Gastroesophageal sphincter (tissue), 4 donors: Measurements from ENCODE around the gene WHAMM. TPM values are rescaled to one million over a fixed set of nuclear protein-coding genes. Genes with fewer than 3 reads are reported as not detected.

ENCODE experiments used
- ATAC-seq: fragments of 150-250 bp; one replicate; pipeline ENCODE4 v1.9.1; 2016; ENCODE audit warnings: mild to moderate bottlenecking, moderate library complexity
- H3K27ac ChIP-seq, 4 donors: fragments of 200-600 bp; sonication (generic) in 3 of 4; 1 replicate in 3 of 4; 2 replicates in 1 of 4; pipeline ENCODE4 v1.5.1; 2016 to 2019
- H3K27me3 ChIP-seq: fragments of 200-600 bp; sonication (generic); one replicate; pipeline ENCODE4 v1.5.1; 2019
- H3K36me3 ChIP-seq, 2 donors: fragments of 200-600 bp; sonication (generic); one replicate each; pipeline ENCODE4 v1.5.1; 2019; ENCODE audit warnings: control low read depth in 1 of 2
- H3K4me1 ChIP-seq, 3 donors: fragments of 200-600 bp; sonication (generic); 1 replicate in 2 of 3; 2 replicates in 1 of 3; pipeline ENCODE4 v1.5.1; 2016 to 2019; ENCODE audit warnings: control low read depth in 2 of 3
- H3K4me3 ChIP-seq, 2 donors: fragments of 200-600 bp; sonication (generic); one replicate each; pipeline ENCODE4 v1.5.1; 2019; ENCODE audit warnings: mild to moderate bottlenecking in 1 of 2, moderate library complexity in 1 of 2
- H3K9me3 ChIP-seq, 3 donors: fragments of 200-600 bp; sonication (generic); one replicate each; pipeline ENCODE4 v1.5.1; 2017 to 2019; ENCODE audit warnings: control low read depth in 2 of 3
- CTCF ChIP-seq, 4 experiments: fragments of 200-600 bp in 2 of 4; fragments of 450-650 bp in 2 of 4; sonication (generic) in 1 of 4; IDR thresholded peaks; one replicate each; pipeline ENCODE4 v1.5.1; 2017 to 2019; ENCODE audit warnings: antibody characterized with exemption in 4 of 4, mild to moderate bottlenecking in 2 of 4, moderate library complexity in 2 of 4
- EP300 ChIP-seq: sonication (generic); formaldehyde crosslinking; IDR thresholded peaks from one replicate; pipeline ENCODE4 v1.6.1; 2017; ENCODE audit warnings: antibody characterized with exemption, mild to moderate bottlenecking
- POLR2A ChIP-seq, 2 donors: fragments of 450-650 bp; IDR thresholded peaks; one replicate each; pipeline ENCODE4 v1.6.1; 2017; ENCODE audit warnings: antibody characterized with exemption in 2 of 2, mild to moderate bottlenecking in 2 of 2, moderate library complexity in 1 of 2
- POLR2AphosphoS5 ChIP-seq: sonication (generic); formaldehyde crosslinking; IDR thresholded peaks from one replicate; pipeline ENCODE4 v1.6.1; 2017; ENCODE audit warnings: antibody characterized with exemption
- WGBS, 2 donors: methylation state at CpG; one replicate each; pipeline ENCODE4 v1.1.5; 2018; ENCODE audit warnings: low coverage in 1 of 2; 5-methylcytosine and 5-hydroxymethylcytosine counted together
- total RNA-seq, 4 donors: library from RNA; depleted of rRNA; stranded (reverse); fragments of >200 nt; gene quantifications; one replicate each; pipeline ENCODE4 v1.1.0, GENCODE V29; 2016

WHAMM gene
- total RNA-seq, 4 donors from 2014 or later = 9.2 to 16.0 (median 11.5) TPM

- Histone ChIP-seq H3K9me3 (peaks cover 0 to 11% (median 0%) of the 10 kb centered on the region in 3 donors), H3K27ac (no peak overlapping the region), H3K4me1 (no peaks in the 10 kb centered on the region), H3K36me3 (no peaks in the 10 kb centered on the region), H3K4me3 (no peak overlapping the region), H3K27me3 (no peaks in the 10 kb centered on the region)
- ATAC-seq = no peak
- WGBS, 2 donors = 75 to 76% methylated on average over 1 of the region's 1 CpG
- TF ChIP-seq CTCF (IDR thresholded peaks at IDR 0.05) (no peak), POLR2A (IDR thresholded peaks at IDR 0.05) (no peak), POLR2AphosphoS5 (no peak), EP300 (no peak)
These were observed 17.4 kb upstream of the WHAMM start for GRCh38 chr15:82792068-82792467.

GRCh38 chr15:82793737-82794136 is 15.7 kb upstream of the WHAMM start:
- H3K9me3 ChIP-seq = peaks cover 0 to 11% (median 0%) of the 10 kb centered on the region in 3 donors
- no peaks in the 10 kb centered on the region for H3K27me3 ChIP-seq
- H3K4me1 ChIP-seq = no peaks in the 10 kb centered on the region
- ATAC-seq = no peak
- no peaks in the 10 kb centered on the region for H3K36me3 ChIP-seq
- TF ChIP-seq EP300 (no peak), CTCF (IDR thresholded peaks at IDR 0.05) (no peak), POLR2A (IDR thresholded peaks at IDR 0.05) (no peak), POLR2AphosphoS5 (no peak)
- no peak overlapping the region for H3K27ac ChIP-seq
- no peak overlapping the region for H3K4me3 ChIP-seq

- ATAC-seq = no peak
- TF ChIP-seq POLR2A (IDR thresholded peaks at IDR 0.05) = no peak
- no peak for TF ChIP-seq POLR2AphosphoS5
- TF ChIP-seq EP300 = no peak
- no peak for TF ChIP-seq CTCF (IDR thresholded peaks at IDR 0.05)
- Histone ChIP-seq H3K27me3 (no peaks in the 10 kb centered on the region), H3K9me3 (peaks cover 0 to 11% (median 0%) of the 10 kb centered on the region in 3 donors), H3K36me3 (no peaks in the 10 kb centered on the region), H3K4me3 (no peak overlapping the region), H3K27ac (no peak overlapping the region), H3K4me1 (no peaks in the 10 kb centered on the region)
- WGBS, 2 donors = 65 to 80% methylated on average over 3 to 4 of the region's 4 CpGs
These were observed 11.3 kb upstream of the WHAMM start for GRCh38 chr15:82798104-82798503.

- H3K27me3 ChIP-seq = no peaks in the 10 kb centered on the region
- 65 to 70% methylated on average over 2 to 5 of the region's 5 CpGs for WGBS, 2 donors
- no peaks in the 10 kb centered on the region for H3K36me3 ChIP-seq
- no peak for ATAC-seq
- no peaks in the 10 kb centered on the region for H3K4me1 ChIP-seq
- no peak overlapping the region for H3K4me3 ChIP-seq
- H3K9me3 ChIP-seq = peaks cover 0 to 7% (median 0%) of the 10 kb centered on the region in 3 donors
- H3K27ac ChIP-seq = no peak overlapping the region
- TF ChIP-seq POLR2A (IDR thresholded peaks at IDR 0.05) = no peak
- TF ChIP-seq CTCF (IDR thresholded peaks at IDR 0.05) = no peak
- TF ChIP-seq POLR2AphosphoS5 = no peak
- no peak for TF ChIP-seq EP300
These were observed 10.8 kb upstream of the WHAMM start for GRCh38 chr15:82798531-82799166.

- Histone ChIP-seq H3K9me3 (peaks cover 0 to 1% (median 0%) of the 10 kb centered on the region in 3 donors), H3K27ac (no peak overlapping the region), H3K4me3 (no peak overlapping the region), H3K4me1 (no peaks in the 10 kb centered on the region), H3K27me3 (no peaks in the 10 kb centered on the region), H3K36me3 (no peaks in the 10 kb centered on the region)
- ATAC-seq = no peak
- TF ChIP-seq POLR2A (IDR thresholded peaks at IDR 0.05) = no peak
- TF ChIP-seq EP300 = no peak
- no peak for TF ChIP-seq CTCF (IDR thresholded peaks at IDR 0.05)
- TF ChIP-seq POLR2AphosphoS5 = no peak
- WGBS, 2 donors = 60 to 73% methylated on average over 3 of the region's 7 CpGs
These were observed 10.1 kb upstream of the WHAMM start for GRCh38 chr15:82799183-82799841.
